Subcutaneous adipose tissue (tissue), 4 donors: ENCODE data around the gene PLXDC1. TPM values are rescaled to one million over a fixed set of nuclear protein-coding genes. Genes with fewer than 3 reads are reported as not detected.

Experiments
- total RNA-seq, 4 donors: library from RNA; depleted of rRNA; stranded (reverse); fragments of >200 nt; gene quantifications; one replicate each; pipeline ENCODE4 v1.1.0, GENCODE V29; 2016
- TF ChIP-seq, protein P1 (sequence below): fragments of 450-650 bp; IDR thresholded peaks from one replicate; pipeline ENCODE4 v1.5.1; 2016; ENCODE audit warnings: low read depth, mild to moderate bottlenecking, control low read depth, antibody characterized with exemption, moderate library complexity

PLXDC1 gene
- total RNA-seq, 4 donors from 2014 or later, result 1.7 to 13.3 (median 5.6) TPM

DNA sequence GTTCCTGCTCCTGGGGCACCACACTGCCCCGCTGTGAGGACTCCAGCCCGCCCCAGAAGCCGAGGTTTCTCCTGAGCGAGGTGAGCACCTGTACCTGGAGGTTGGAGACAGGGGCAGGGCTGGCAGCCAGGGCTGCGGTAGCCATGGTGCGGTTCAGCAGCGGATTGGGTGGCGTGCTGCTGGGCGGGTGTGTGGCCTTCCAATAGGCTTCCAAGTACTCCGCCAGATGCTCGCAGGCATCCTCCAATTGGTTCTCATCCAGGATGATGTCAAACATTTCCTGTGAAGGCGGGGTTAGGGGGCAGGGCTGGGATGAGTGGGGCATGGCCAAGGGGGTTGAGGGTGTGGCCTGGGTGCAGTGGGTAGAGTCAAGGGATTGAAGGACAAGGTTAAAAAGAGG lies 25.8 kb upstream of the PLXDC1 start:
- TF ChIP-seq, protein P1, sequence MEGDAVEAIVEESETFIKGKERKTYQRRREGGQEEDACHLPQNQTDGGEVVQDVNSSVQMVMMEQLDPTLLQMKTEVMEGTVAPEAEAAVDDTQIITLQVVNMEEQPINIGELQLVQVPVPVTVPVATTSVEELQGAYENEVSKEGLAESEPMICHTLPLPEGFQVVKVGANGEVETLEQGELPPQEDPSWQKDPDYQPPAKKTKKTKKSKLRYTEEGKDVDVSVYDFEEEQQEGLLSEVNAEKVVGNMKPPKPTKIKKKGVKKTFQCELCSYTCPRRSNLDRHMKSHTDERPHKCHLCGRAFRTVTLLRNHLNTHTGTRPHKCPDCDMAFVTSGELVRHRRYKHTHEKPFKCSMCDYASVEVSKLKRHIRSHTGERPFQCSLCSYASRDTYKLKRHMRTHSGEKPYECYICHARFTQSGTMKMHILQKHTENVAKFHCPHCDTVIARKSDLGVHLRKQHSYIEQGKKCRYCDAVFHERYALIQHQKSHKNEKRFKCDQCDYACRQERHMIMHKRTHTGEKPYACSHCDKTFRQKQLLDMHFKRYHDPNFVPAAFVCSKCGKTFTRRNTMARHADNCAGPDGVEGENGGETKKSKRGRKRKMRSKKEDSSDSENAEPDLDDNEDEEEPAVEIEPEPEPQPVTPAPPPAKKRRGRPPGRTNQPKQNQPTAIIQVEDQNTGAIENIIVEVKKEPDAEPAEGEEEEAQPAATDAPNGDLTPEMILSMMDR, result no peak

DNA sequence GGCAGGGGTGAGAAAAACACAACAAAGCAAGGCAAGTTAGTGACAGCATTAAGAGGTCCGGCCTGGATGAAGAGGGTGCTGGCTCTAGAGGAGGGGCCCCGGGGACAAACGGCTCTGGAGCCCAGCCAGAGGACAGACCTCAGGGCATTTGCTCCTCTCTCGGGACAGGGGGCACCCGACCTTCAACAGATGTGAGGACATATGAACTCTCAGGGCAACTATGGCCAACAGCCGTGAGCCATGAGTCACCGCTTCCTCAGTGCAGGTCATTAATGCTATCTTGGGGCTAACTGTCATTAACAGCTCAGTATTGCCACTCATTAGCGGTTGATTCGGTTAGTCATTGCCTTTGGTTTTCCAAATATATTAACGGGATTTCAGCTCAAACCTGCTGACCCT lies 24.3 kb upstream of the PLXDC1 start:
- TF ChIP-seq, protein P1, result no peak

DNA sequence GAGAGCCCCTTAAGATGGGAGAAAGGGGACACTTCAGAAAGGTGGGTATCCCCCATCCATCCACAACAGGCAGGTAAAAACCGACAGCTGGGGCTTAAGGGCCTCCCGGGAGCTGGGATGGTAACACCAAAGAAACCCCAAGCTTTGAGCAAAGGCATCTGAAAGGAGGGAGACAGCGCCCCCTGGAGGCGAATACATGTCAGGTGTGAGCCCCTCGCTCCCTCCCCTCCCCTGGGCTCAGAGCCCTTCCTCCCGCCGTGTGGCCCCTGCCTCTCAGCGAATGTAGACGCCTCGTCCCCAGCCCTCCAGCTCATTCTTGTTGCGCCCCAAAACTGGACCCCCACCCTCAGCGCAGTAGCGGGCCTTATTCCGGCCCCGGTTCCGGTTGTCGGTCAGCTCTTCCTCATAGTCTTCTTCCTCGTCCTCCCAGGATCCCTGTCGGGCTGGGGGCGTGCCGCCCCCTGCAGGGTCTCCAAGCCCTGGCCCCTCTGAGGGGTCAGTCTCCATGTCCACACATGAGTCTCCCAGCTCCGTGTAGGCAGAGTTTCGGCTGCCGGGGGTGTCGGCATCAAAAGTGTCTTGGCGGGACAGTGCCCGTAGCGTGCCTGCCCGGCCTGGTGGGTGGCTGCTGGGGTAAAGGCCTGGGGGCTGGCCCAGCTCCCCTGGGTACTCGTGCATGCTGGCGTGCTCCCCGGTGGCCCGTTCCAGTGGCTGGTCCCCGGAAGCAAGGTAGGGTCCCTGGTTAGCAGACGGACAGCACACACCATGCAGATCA lies 23.7 kb upstream of the PLXDC1 start:
- TF ChIP-seq, protein P1, result no peak

DNA sequence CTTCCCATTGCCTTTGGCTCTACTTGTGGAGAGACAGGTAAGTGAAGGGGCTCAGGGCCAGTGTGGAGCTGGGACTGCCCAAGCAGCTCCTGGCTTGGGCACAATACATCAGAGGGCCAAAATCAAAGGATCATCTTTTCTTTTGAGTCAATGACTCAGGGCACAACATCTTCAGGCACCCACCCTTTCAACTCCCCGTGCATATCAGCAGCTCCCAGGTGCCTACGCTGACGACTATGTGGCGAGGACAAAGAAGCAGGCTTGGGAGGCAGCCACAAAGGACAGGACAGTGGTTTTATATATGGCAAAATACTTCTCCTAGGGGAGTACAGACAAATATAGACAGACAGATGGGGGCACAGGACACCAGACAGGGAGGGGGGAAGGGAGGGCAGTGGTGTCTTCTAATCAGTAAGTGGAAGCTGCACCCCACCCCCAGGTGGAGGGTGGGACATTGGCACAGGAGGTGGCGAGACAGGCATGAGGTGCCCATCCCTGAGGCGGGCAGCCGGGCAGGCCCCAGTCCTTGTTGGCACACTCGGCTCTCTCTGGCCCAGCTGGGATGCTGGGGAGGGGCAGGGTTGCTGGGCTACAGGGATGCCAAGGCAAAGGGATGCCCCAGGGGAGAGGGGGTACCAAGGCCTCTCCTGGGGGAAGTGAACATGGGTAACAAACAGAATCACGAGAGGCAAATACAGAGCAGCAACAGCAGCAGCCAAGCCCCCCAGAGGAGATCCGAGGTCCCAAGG lies 22.3 kb upstream of the PLXDC1 start:
- TF ChIP-seq, protein P1, result no peak

DNA sequence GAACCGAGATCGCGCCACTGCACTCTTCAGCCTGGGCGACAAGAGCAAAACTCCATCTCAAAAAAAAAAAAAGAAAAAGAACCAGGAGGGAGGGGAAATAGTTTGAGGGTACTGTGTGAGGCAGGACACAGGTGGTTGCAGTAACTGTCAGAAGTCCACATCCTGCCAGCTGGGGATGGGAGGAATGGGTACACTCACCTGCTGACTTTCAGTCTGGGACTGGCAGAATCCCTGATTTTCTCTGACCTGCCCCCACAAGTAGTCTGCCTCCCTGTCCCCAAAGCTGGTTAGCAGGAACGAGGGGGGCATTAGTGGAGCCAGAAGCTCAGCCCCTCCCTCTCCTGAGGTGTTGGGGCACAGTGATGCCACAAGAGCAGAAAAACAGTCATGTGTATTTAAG lies 21.6 kb upstream of the PLXDC1 start:
- TF ChIP-seq, protein P1, result no peak

DNA sequence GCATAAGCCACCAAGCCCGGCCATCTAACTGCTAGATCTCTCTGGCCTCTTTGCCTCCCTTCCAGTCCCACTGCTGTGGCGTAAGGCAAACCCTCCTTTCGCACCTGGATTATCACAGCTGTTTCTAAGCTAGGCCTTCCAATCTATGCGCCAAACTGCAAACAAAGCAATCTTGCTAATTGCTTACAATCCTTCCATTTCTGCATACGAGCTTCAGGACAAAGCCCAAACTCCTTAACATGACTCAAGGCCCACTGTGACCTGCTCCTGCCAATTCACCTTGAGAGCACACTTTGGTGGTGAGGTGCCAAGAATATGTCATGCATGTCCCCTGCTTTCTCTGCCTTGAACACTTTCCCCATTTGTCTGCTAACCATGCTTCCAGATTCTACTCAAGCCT lies 20.5 kb upstream of the PLXDC1 start:
- TF ChIP-seq, protein P1, result no peak

DNA sequence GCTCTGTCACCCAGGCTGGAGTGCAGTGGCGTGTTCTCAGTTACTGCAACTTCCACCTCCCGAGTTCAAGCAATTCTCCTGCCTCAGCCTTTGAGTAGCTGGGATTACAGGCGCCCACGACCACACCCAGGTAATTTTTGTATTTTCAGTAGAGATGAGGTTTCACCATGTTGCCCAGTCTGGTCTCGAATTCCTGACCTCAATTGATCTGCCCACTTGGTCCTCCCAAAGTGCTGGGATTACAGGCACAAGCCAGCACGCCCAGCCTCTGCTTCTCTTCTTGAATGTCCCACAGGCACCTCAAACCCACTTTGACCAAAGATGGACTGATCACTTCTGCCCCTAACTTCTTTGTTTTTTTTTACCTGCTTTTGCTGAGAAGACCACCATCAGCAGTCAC lies 19.1 kb upstream of the PLXDC1 start:
- TF ChIP-seq, protein P1, result no peak
